MCF 10A (cell line): ENCODE measurements around the gene ARHGEF12. TPM values are rescaled to one million over a fixed set of nuclear protein-coding genes. Genes with fewer than 3 reads are reported as not detected.

Experiments used
- BruUV-seq: library from RNA; stranded (reverse); fragments of 400-500 nt; replicated peaks from 2 replicates; lab custom pipeline; 2021; lab: Mats Ljungman, UMichigan
- CTCF ChIA-PET: fragments of 300-600 bp; sonication (Branson Sonifier 250); formaldehyde crosslinking; extraction: SDS; loops from one replicate; lab custom pipeline; 2021; ENCODE audit warnings: antibody characterized with exemption, inconsistent platforms; lab: Yijun Ruan, JAX
- POLR2A ChIA-PET: fragments of 300-600, 350-650 bp; sonication (Branson Sonifier 250); formaldehyde crosslinking; extraction: SDS; loops from one replicate; lab custom pipeline; 2020; ENCODE audit warnings: antibody characterized with exemption, inconsistent platforms; lab: Yijun Ruan, JAX
- DNase-seq: peaks from one replicate; pipeline ENCODE4 v3.0.0-alpha.2; 2018; ENCODE audit not compliant: unreplicated experiment
- H3K27ac Mint-ChIP-seq: one replicate; pipeline ENCODE4 v1.8.0; 2022; ENCODE audit warnings: mild to moderate bottlenecking, low read depth, mixed read lengths; ENCODE audit not compliant: unreplicated experiment
- H3K27me3 Mint-ChIP-seq: one replicate; pipeline ENCODE4 v1.8.0; 2022; ENCODE audit warnings: mixed read lengths; ENCODE audit not compliant: insufficient read depth, unreplicated experiment
- H3K36me3 Mint-ChIP-seq: one replicate; pipeline ENCODE4 v1.8.0; 2022; ENCODE audit warnings: mild to moderate bottlenecking, moderate library complexity, mixed read lengths; ENCODE audit not compliant: insufficient read depth, unreplicated experiment
- H3K4me1 Mint-ChIP-seq: one replicate; pipeline ENCODE4 v1.8.0; 2022; ENCODE audit warnings: mixed read lengths; ENCODE audit not compliant: insufficient read depth, unreplicated experiment
- H3K4me3 Mint-ChIP-seq: one replicate; pipeline ENCODE4 v1.8.0; 2022; ENCODE audit warnings: mild to moderate bottlenecking, moderate library complexity, mixed read lengths; ENCODE audit not compliant: unreplicated experiment
- H3K9me3 Mint-ChIP-seq: one replicate; pipeline ENCODE4 v1.8.0; 2022; ENCODE audit warnings: mixed read lengths; ENCODE audit not compliant: unreplicated experiment
- intact Hi-C: fragments of 100-400 bp; cut with micrococcal nuclease; formaldehyde crosslinking; loops from 2 replicates; pipeline ENCODE4 v1.14.1; 2022
- total RNA-seq: library from RNA; stranded (reverse); gene quantifications from 2 replicates; pipeline ENCODE4 v1.2.3, GENCODE V29; 2022
- TF ChIP-seq, protein P1 (sequence below): fragments of 200-600 bp; IDR thresholded peaks from one replicate; pipeline ENCODE4 v1.8.0; 2022; ENCODE audit warnings: antibody characterized with exemption, mild to moderate bottlenecking; ENCODE audit not compliant: unreplicated experiment

ARHGEF12 gene
- total RNA-seq, 1 experiment from 2014 or later = 61.2 TPM

DNA sequence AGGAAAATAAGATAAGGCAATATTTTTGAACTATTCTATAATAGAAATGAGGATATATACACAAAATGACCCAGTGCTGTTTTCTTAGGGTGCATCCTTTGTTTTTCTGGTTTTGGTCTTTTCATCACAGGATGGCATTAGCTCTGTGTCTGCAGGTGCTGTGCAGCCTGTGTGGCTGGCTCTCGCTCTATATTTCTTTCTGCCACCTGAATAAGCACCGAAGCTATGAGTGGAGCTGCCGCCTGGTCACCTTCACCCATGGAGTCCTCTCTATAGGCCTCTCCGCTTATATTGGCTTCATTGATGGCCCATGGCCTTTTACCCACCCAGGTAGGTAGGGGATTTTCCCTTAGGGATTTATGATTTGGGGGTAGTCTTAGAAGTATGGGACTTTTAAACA, 8.9 kb upstream of the ARHGEF12 start:
- Mint-ChIP-seq H3K4me3 (no peak overlapping the region), H3K27ac (no peak overlapping the region), H3K9me3 (no peaks in the 10 kb centered on the region), H3K4me1 (peaks cover 31% of the 10 kb centered on the region), H3K27me3 (no peaks in the 10 kb centered on the region), H3K36me3 (peaks cover 9% of the 10 kb centered on the region)
- intact Hi-C loops = no loop called here
- no TSS peak for BruUV-seq
- ChIA-PET POLR2A (interaction anchor here (1.3 to 2.9 kb wide), 4 partner anchors 8 to 104 kb away, joined by 3 to 14 read pairs (median 10); partner anchors contain the start of gene ARHGEF12), CTCF (interaction anchor here (1.1 to 1.2 kb wide), 2 partner anchors 25 to 90 kb away, joined by 3 to 4 read pairs; no protein-coding TSS in a partner anchor)
- TF ChIP-seq, protein P1, sequence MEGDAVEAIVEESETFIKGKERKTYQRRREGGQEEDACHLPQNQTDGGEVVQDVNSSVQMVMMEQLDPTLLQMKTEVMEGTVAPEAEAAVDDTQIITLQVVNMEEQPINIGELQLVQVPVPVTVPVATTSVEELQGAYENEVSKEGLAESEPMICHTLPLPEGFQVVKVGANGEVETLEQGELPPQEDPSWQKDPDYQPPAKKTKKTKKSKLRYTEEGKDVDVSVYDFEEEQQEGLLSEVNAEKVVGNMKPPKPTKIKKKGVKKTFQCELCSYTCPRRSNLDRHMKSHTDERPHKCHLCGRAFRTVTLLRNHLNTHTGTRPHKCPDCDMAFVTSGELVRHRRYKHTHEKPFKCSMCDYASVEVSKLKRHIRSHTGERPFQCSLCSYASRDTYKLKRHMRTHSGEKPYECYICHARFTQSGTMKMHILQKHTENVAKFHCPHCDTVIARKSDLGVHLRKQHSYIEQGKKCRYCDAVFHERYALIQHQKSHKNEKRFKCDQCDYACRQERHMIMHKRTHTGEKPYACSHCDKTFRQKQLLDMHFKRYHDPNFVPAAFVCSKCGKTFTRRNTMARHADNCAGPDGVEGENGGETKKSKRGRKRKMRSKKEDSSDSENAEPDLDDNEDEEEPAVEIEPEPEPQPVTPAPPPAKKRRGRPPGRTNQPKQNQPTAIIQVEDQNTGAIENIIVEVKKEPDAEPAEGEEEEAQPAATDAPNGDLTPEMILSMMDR = no peak
- DNase-seq = no peak

DNA sequence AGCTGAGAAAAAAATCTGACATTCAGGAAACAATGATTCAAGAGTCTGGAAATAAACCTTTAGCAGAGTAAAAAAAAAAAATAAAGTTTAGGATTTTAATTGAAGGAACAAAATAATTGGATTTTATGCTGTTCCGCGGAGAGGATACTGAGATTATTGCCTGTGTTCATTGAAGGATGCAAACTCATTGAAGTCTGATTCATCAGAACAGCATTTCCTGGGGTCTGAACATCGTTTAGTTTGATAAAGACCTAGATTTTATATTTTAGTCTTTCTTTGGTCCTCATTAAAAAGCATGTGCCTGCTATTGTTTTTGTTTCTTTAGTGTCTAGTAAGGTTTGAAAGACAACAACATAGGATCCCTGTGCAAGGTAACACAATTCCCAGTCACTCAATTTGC, 6.7 kb upstream of the ARHGEF12 start:
- Mint-ChIP-seq H3K27ac (no peak overlapping the region), H3K4me3 (no peak overlapping the region), H3K36me3 (peaks cover 9% of the 10 kb centered on the region), H3K9me3 (no peaks in the 10 kb centered on the region), H3K4me1 (peaks cover 39% of the 10 kb centered on the region), H3K27me3 (no peaks in the 10 kb centered on the region)
- TF ChIP-seq, protein P1 = no peak
- no TSS peak for BruUV-seq
- no peak for DNase-seq
- ChIA-PET POLR2A (no interaction called here), CTCF (interaction anchor here (0.6 kb wide), 1 partner anchor 624 kb away, joined by 4 read pairs; no protein-coding TSS in a partner anchor)
- intact Hi-C loops = no loop called here

DNA sequence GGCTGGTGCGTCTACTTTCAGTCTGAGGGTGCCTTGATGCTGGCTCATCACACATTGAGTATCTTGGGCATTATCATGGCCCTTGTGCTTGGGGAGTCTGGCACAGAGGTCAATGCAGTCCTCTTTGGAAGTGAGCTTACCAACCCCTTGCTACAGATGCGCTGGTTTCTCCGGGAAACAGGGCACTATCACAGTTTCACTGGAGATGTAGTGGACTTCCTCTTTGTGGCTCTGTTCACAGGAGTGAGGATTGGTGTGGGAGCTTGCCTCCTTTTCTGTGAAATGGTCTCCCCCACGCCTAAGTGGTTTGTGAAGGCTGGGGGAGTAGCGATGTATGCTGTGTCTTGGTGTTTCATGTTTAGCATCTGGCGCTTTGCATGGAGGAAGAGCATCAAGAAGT, 6.2 kb upstream of the ARHGEF12 start:
- BruUV-seq = no TSS peak
- no peak overlapping the region for H3K27ac Mint-ChIP-seq

DNA sequence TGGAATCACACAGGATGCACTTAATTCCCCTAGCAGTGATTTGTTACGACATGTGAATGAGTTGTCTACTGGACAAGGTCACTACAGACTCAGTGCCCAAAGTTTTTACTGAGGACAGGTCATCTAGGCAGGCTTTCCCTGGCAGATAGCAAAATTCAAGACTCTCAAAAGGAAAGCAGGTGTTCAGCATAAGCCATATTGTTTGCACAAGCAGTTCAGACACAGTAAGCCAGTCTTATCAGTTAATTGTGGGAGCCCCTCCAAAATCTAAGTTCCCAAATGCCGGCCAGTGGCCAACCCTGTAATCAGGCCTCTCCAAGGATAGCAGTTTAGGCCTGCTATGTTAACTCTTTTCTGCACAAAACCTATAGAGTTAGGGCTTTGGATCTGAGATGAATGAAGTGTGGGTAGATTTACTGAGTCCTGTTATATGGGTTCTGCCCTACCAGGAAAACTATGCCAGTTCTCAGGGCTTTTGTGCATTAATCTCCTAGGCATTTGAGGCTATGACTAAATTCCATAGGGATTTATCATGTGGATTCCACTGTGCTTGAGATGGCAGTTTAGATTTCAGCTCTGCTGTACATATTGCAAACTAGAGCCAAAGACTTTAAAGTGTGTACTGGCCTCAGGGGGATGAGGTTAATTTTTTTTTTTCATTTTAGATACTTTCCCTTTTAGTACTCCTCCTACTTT, 4.8 kb upstream of the ARHGEF12 start:
- H3K36me3 Mint-ChIP-seq = peaks cover 9% of the 10 kb centered on the region
- BruUV-seq = no TSS peak
- TF ChIP-seq, protein P1 = no peak
- intact Hi-C loops = no loop called here
- peak overlapping the region; percentile 63 for H3K27ac Mint-ChIP-seq
- peaks cover 40% of the 10 kb centered on the region for H3K4me1 Mint-ChIP-seq
- no peak overlapping the region for H3K4me3 Mint-ChIP-seq
- H3K27me3 Mint-ChIP-seq = no peaks in the 10 kb centered on the region
- CTCF ChIA-PET = interaction anchor here (0.7 to 1.1 kb wide), 3 partner anchors 31 to 104 kb away, joined by 3 read pairs; no protein-coding TSS in a partner anchor
- peak; percentile 69 for DNase-seq
- no peaks in the 10 kb centered on the region for H3K9me3 Mint-ChIP-seq
- POLR2A ChIA-PET = interaction anchor here (0.6 to 2.2 kb wide), 7 partner anchors 9 to 1133 kb away, joined by 3 to 12 read pairs (median 4); no protein-coding TSS in a partner anchor

More for the DNA sequence above, 6.2 kb upstream of the ARHGEF12 start:
- Mint-ChIP-seq H3K36me3 (peaks cover 9% of the 10 kb centered on the region), H3K27me3 (no peaks in the 10 kb centered on the region), H3K4me1 (peaks cover 37% of the 10 kb centered on the region), H3K4me3 (no peak overlapping the region), H3K9me3 (no peaks in the 10 kb centered on the region)
- TF ChIP-seq, protein P1 = no peak
- CTCF ChIA-PET = no interaction called here
- intact Hi-C loops = no loop called here
- no peak for DNase-seq
- POLR2A ChIA-PET = no interaction called here
